AG04449 (cell line): ENCODE results near the gene KLC1.
A peak's percentile ranks its signal among the peaks of the same experiment; 100 is the strongest.

ENCODE experiments used
- CTCF ChIA-PET: fragments of 350-600 bp; formaldehyde crosslinking; extraction: SDS; loops from one replicate; lab custom pipeline; 2021; ENCODE audit warnings: antibody characterized with exemption; lab: Yijun Ruan, JAX
- POLR2A ChIA-PET: fragments of 400-600, 350-600 bp; formaldehyde crosslinking; extraction: SDS; loops from one replicate; lab custom pipeline; 2020; ENCODE audit warnings: antibody characterized with exemption, inconsistent platforms; lab: Yijun Ruan, JAX
- DNase-seq: peaks from one replicate; pipeline ENCODE4 v3.0.0-alpha.2; 2010; ENCODE audit warnings: low read depth, low spot score
- H3K4me3 ChIP-seq: 2 replicates; pipeline ENCODE4 v1.5.1; 2011; ENCODE audit warnings: low read depth, mild to moderate bottlenecking, control low read depth, low read length
- CTCF ChIP-seq: IDR thresholded peaks from one replicate; pipeline ENCODE4 v1.5.1; 2011; ENCODE audit warnings: mild to moderate bottlenecking, moderate library complexity, low read length, control low read depth, inconsistent platforms; ENCODE audit not compliant: insufficient read depth; ENCODE audit errors: missing control alignments

The KLC1 gene

GRCh38 chr14:103716091-103716801 lies 87.2 kb downstream of the KLC1 start:
- H3K4me3 ChIP-seq: peak overlapping the region; percentile 64
- DNase-seq: no peak
- no peak for TF ChIP-seq CTCF
- CTCF ChIA-PET: no interaction called here
- POLR2A ChIA-PET: interaction anchor here (0.6 to 1.4 kb wide), 4 partner anchors 10 to 371 kb away, joined by 3 to 5 read pairs (median 3); no protein-coding TSS in a partner anchor

GRCh38 chr14:103716899-103717411 lies 87.9 kb downstream of the KLC1 start:
- ChIA-PET POLR2A (no interaction called here), CTCF (interaction anchor here (1.3 kb wide), 1 partner anchor 92 kb away, joined by 3 read pairs; no protein-coding TSS in a partner anchor)
- H3K4me3 ChIP-seq: peak overlapping the region; percentile 64
- DNase-seq: no peak
- no peak for TF ChIP-seq CTCF

GRCh38 chr14:103718572-103718971 lies 89.6 kb downstream of the KLC1 start:
- TF ChIP-seq CTCF: no peak
- ChIA-PET CTCF (interaction anchor here (0.9 kb wide), 2 partner anchors 105 to 202 kb away, joined by 3 to 4 read pairs; no protein-coding TSS in a partner anchor), POLR2A (interaction anchor here (1.1 kb wide), 1 partner anchor 14 kb away, joined by 3 read pairs; no protein-coding TSS in a partner anchor)
- no peak for DNase-seq
- no peak overlapping the region for H3K4me3 ChIP-seq

- TF ChIP-seq CTCF: no peak
- no peak overlapping the region for H3K4me3 ChIP-seq
- no peak for DNase-seq
- ChIA-PET POLR2A (interaction anchor here (1.1 kb wide), 1 partner anchor 13 kb away, joined by 3 read pairs; no protein-coding TSS in a partner anchor), CTCF (no interaction called here)
These were observed 90.7 kb downstream of the KLC1 start for GRCh38 chr14:103719751-103720150.

GRCh38 chr14:103721334-103722120 lies 92.5 kb downstream of the KLC1 start:
- ChIA-PET POLR2A (no interaction called here), CTCF (interaction anchor here (0.8 to 1.3 kb wide), 2 partner anchors 12 to 87 kb away, joined by 4 to 6 read pairs; no protein-coding TSS in a partner anchor)
- H3K4me3 ChIP-seq: no peak overlapping the region
- no peak for TF ChIP-seq CTCF
- no peak for DNase-seq

- TF ChIP-seq CTCF: no peak
- DNase-seq: no peak
- H3K4me3 ChIP-seq: no peak overlapping the region
- POLR2A ChIA-PET: interaction anchor here (0.5 to 0.7 kb wide), 2 partner anchors 9 to 13 kb away, joined by 3 read pairs; no protein-coding TSS in a partner anchor
- CTCF ChIA-PET: no interaction called here
These were observed 94.7 kb downstream of the KLC1 start for GRCh38 chr14:103723748-103724081.
